ENCODE results near the gene SRRM4. TPM values are rescaled to one million over a fixed set of nuclear protein-coding genes. Genes with fewer than 3 reads are reported as not detected.
A peak's percentile ranks its signal among the peaks of the same experiment; 100 is the strongest.

The SRRM4 gene
- total and polyA plus RNA-seq, 2 experiments from 2014 or later = 0.53 to 0.63 TPM

DNA sequence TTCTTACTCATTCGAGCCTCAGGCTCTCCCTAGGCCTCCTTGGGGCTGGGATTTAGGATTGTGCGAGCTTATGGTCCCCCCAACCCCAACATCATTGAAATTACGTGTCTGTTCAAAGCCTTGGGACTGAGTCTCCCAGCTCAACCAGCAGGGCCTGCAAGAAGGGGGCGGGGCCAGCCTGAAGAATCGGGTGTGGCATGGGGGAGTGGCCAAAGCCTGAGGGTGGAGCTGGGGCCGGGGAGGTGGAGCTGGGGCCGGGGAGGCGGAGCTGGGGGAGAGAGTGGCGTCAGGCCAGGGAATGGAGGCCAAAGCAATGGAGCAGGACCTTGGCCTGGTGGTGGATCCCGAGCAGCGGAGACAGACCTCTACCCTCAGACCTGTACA is 173.1 kb downstream of the SRRM4 start:
- H3F3A ChIP-seq (replicated peaks; ENCODE audit: low read depth) = no peaks in the 10 kb centered on the region
- no peaks in the 10 kb centered on the region for H4K20me1 ChIP-seq (replicated peaks; ENCODE audit: insufficient read depth)
- peaks cover 48% of the 10 kb centered on the region for H3K36me3 Mint-ChIP-seq (ENCODE audit: low read depth)
- H3K79me2 ChIP-seq (replicated peaks; ENCODE audit: insufficient read depth) = peaks cover 17% of the 10 kb centered on the region
- H3K4me2 ChIP-seq = peak overlapping the region; percentile 94
- no peaks in the 10 kb centered on the region for H3K27me3 ChIP-seq (ENCODE audit: insufficient read depth)
- H3K9me3 Mint-ChIP-seq = peaks cover 20% of the 10 kb centered on the region
- peak; percentile 97 for DNase-seq (ENCODE audit: low spot score)
- H3K27me3 Mint-ChIP-seq (ENCODE audit: insufficient read depth, low read depth, poor library complexity) = peaks cover 18% of the 10 kb centered on the region
- H3K4me3 Mint-ChIP-seq = peak overlapping the region; percentile 85
- peaks cover 7% of the 10 kb centered on the region for H3K9me2 ChIP-seq (ENCODE audit: insufficient read depth)
- H3K4me3 ChIP-seq = peak overlapping the region; percentile 95
- H3K27ac ChIP-seq (ENCODE audit: low read depth) = peak overlapping the region; percentile 98
- peak; percentile 77 for ATAC-seq
- H3K4me1 ChIP-seq (ENCODE audit: insufficient read depth) = peaks cover 9% of the 10 kb centered on the region; the same call in 1 of the 2 replicates
- peaks cover 14% of the 10 kb centered on the region for H3K36me3 ChIP-seq (ENCODE audit: insufficient read depth)
- H3K4me1 Mint-ChIP-seq = peaks cover 13% of the 10 kb centered on the region
- TF ChIP-seq CTCF (conservative IDR thresholded peaks at IDR 0.05; ENCODE audit: low read depth in 2 of 2) (no peak), POLR2AphosphoS5 (IDR thresholded peaks at IDR 0.05; ENCODE audit: low read depth) (peak; percentile 89)
- peak overlapping the region; percentile 100 for H3K27ac Mint-ChIP-seq
- peak overlapping the region; percentile 96 for H2AFZ ChIP-seq

DNA sequence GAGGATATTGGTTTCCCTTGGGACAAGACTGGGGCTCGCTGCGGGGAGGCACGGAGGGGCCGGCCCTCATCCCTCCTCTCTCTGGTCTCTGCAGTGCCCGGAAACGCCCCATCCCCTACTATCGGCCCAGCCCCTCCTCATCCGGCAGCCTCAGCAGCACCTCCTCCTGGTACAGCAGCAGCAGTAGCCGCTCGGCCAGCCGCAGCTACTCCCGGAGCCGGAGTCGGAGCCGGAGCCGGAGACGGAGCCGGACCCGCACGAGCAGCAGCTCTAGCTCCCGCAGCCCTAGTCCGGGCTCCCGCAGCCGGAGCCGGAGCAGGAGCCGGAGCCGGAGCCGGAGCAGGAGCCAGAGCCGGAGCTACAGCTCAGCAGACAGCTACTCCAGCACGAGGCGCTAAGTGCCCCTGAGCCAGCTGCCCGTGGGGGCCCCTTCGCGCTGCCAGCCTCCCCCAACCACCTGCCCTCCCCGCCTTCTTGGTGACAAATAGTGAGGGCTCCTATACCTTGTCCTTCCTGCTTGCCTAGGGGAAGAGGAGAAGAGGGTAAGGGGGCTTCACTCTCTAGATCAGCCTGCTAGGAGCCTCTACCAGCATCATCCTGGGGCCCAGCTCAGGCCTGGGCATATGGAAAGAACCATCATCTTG is 175.2 kb downstream of the SRRM4 start:
- peaks cover 9% of the 10 kb centered on the region for H3K9me3 Mint-ChIP-seq
- ATAC-seq (peak; percentile 31), DNase-seq (ENCODE audit: low spot score) (peak; percentile 86)
- H2AFZ ChIP-seq = no peak overlapping the region
- H3K36me3 Mint-ChIP-seq (ENCODE audit: low read depth) = peaks cover 32% of the 10 kb centered on the region
- H3K27ac Mint-ChIP-seq = no peak overlapping the region
- no peak overlapping the region for H3K4me3 Mint-ChIP-seq
- peaks cover 21% of the 10 kb centered on the region for H3K27me3 Mint-ChIP-seq (ENCODE audit: insufficient read depth, low read depth, poor library complexity)
- H3F3A ChIP-seq (replicated peaks; ENCODE audit: low read depth) = no peaks in the 10 kb centered on the region
- TF ChIP-seq EZH2phosphoT487 (IDR thresholded peaks at IDR 0.05; ENCODE audit: unreplicated experiment) = no peak
- TF ChIP-seq ZNF114 (CRISPR knock-in tag; IDR thresholded peaks at IDR 0.05) = 0 out of 2 replicates have a peak, but pooled peaks have one; percentile 38
- peak; percentile 42; the same call in 1 of the 2 replicates for TF ChIP-seq CREB1 (CRISPR knock-in tag; IDR thresholded peaks at IDR 0.05; ENCODE audit: low read depth)
- peak; percentile 60 to 83 for TF ChIP-seq CTCF (conservative IDR thresholded peaks at IDR 0.05; ENCODE audit: low read depth in 2 of 2)
- no peak for TF ChIP-seq STAT1 (IDR thresholded peaks at IDR 0.05; ENCODE audit: unreplicated experiment)
- peaks cover 13% of the 10 kb centered on the region for H3K4me1 Mint-ChIP-seq
- peaks cover 9% of the 10 kb centered on the region; the same call in 1 of the 2 replicates for H3K4me1 ChIP-seq (ENCODE audit: insufficient read depth)
- peaks cover 7% of the 10 kb centered on the region for H3K9me2 ChIP-seq (ENCODE audit: insufficient read depth)
- H3K79me2 ChIP-seq (replicated peaks; ENCODE audit: insufficient read depth) = peaks cover 16% of the 10 kb centered on the region
- peaks cover 10% of the 10 kb centered on the region for H3K36me3 ChIP-seq (ENCODE audit: insufficient read depth)
- H3K27me3 ChIP-seq (ENCODE audit: insufficient read depth) = no peaks in the 10 kb centered on the region
- no peak overlapping the region for H3K4me3 ChIP-seq
- no peak overlapping the region for H3K4me2 ChIP-seq
- H4K20me1 ChIP-seq (replicated peaks; ENCODE audit: insufficient read depth) = no peaks in the 10 kb centered on the region
- H3K27ac ChIP-seq (ENCODE audit: low read depth) = no peak overlapping the region
